RWPE1 (cell line): ENCODE results near the gene FAM174C.

Experiments
- CTCF ChIA-PET: fragments of 350-600 bp; sonication (Branson Sonifier 250); formaldehyde crosslinking; extraction: SDS; loops from one replicate; lab custom pipeline; 2021; lab: Yijun Ruan, JAX
- POLR2A ChIA-PET: fragments of 400-600 bp; formaldehyde crosslinking; extraction: SDS; loops from one replicate; lab custom pipeline; 2020; ENCODE audit warnings: antibody characterized with exemption; ENCODE audit not compliant: low non-redundant PET; lab: Yijun Ruan, JAX
- DNase-seq: peaks from one replicate; pipeline ENCODE4 v3.0.0; 2012; ENCODE audit warnings: low spot score
- H3K27ac ChIP-seq: fragments of 450-650 bp; 2 replicates; pipeline ENCODE4 v1.5.1; 2017
- CTCF ChIP-seq: fragments of 450-650 bp; conservative IDR thresholded peaks from 2 replicates; pipeline ENCODE4 v1.5.1; 2017; ENCODE audit warnings: low read depth, mild to moderate bottlenecking

The FAM174C gene

GRCh38 chr19:1265615-1266128 lies 9.7 kb upstream of the FAM174C start:
- peak; percentile 38 for DNase-seq
- H3K27ac ChIP-seq, result peak overlapping the region; percentile 100
- CTCF ChIA-PET, result interaction anchor here (1.7 to 10.3 kb wide), 3 partner anchors 11 to 21 kb away, joined by 4 to 116 read pairs (median 6); no protein-coding TSS in a partner anchor
- POLR2A ChIA-PET, result interaction anchor here (0.5 to 1.4 kb wide), 4 partner anchors 13 to 759 kb away, joined by 3 to 14 read pairs (median 3); partner anchors contain the start of gene ATP5F1D
- TF ChIP-seq CTCF, result no peak

GRCh38 chr19:1266129-1266915 lies 9.0 kb upstream of the FAM174C start:
- CTCF ChIA-PET, result interaction anchor here (0.6 to 10.3 kb wide), 5 partner anchors 11 to 174 kb away, joined by 4 to 116 read pairs (median 6); no protein-coding TSS in a partner anchor
- POLR2A ChIA-PET, result interaction anchor here (0.6 to 1.4 kb wide), 4 partner anchors 10 to 22 kb away, joined by 3 to 14 read pairs (median 8); no protein-coding TSS in a partner anchor
- peak; percentile 90 for DNase-seq
- no peak for TF ChIP-seq CTCF
- peak overlapping the region; percentile 100 for H3K27ac ChIP-seq

- POLR2A ChIA-PET, result interaction anchor here (0.6 to 1.4 kb wide), 4 partner anchors 11 to 23 kb away, joined by 3 to 14 read pairs (median 8); no protein-coding TSS in a partner anchor
- CTCF ChIA-PET, result interaction anchor here (1.7 to 10.3 kb wide), 3 partner anchors 12 to 22 kb away, joined by 6 to 116 read pairs (median 9); no protein-coding TSS in a partner anchor
- peak overlapping the region; percentile 100 for H3K27ac ChIP-seq
- no peak for DNase-seq
- peak; percentile 94 for TF ChIP-seq CTCF
These were observed 8.3 kb upstream of the FAM174C start for GRCh38 chr19:1266916-1267476.

- POLR2A ChIA-PET, result interaction anchor here (2.7 kb wide), 1 partner anchor 23 kb away, joined by 40 read pairs; no protein-coding TSS in a partner anchor
- peak overlapping the region; percentile 100 for H3K27ac ChIP-seq
- no peak for TF ChIP-seq CTCF
- DNase-seq, result no peak
- CTCF ChIA-PET, result interaction anchor here (0.7 to 10.3 kb wide), 5 partner anchors 12 to 27 kb away, joined by 3 to 116 read pairs (median 6); no protein-coding TSS in a partner anchor
These were observed 7.7 kb upstream of the FAM174C start for GRCh38 chr19:1267477-1268225.

GRCh38 chr19:1268226-1269064 lies 6.9 kb upstream of the FAM174C start:
- no peak for DNase-seq
- peak overlapping the region; percentile 100 for H3K27ac ChIP-seq
- TF ChIP-seq CTCF, result no peak
- CTCF ChIA-PET, result interaction anchor here (0.7 to 10.3 kb wide), 3 partner anchors 20 to 28 kb away, joined by 3 to 116 read pairs (median 4); no protein-coding TSS in a partner anchor
- POLR2A ChIA-PET, result interaction anchor here (0.5 to 2.7 kb wide), 8 partner anchors 15 to 81 kb away, joined by 3 to 40 read pairs (median 4); no protein-coding TSS in a partner anchor
